Suprapubic skin (tissue), 4 donors: ENCODE results near the gene CEND1.

ENCODE experiments used
- POLR2A ChIP-seq, 2 donors: fragments of 450-650 bp; IDR thresholded peaks; one replicate each; pipeline ENCODE4 v1.6.1; 2017; ENCODE audit warnings: antibody characterized with exemption in 2 of 2, mild to moderate bottlenecking in 2 of 2, moderate library complexity in 2 of 2
- POLR2AphosphoS5 ChIP-seq, 3 donors: sonication (generic); formaldehyde crosslinking; IDR thresholded peaks; one replicate each; pipeline ENCODE4 v1.6.1; 2017; ENCODE audit warnings: antibody characterized with exemption in 3 of 3
- TF ChIP-seq, protein P1 (sequence below), 2 donors: fragments of 200-600 bp in 1 of 2; fragments of 450-650 bp in 1 of 2; sonication (generic) in 1 of 2; IDR thresholded peaks; one replicate each; pipeline ENCODE4 v1.5.1; 2016 to 2019; ENCODE audit warnings: antibody characterized with exemption in 2 of 2, mild to moderate bottlenecking in 1 of 2, moderate library complexity in 1 of 2

DNA sequence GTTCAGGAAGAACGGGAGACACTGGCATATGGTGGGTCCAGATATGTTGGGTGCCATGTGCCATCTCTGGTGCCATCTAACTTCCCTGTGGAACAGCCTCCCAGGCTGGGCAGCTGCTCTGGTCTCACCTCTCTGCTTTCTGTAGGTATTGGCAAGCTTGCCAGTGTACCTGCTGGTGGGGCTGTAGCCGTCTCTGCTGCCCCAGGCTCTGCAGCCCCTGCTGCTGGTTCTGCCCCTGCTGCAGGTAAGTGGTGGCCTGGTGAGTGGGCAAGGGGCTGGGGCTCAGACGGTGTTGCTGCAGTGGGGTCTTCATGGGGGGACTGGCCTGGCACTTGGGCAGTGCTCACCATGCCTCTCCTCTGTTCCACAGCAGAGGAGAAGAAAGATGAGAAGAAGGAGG is 22.5 kb upstream of the CEND1 start:
- TF ChIP-seq POLR2A (IDR thresholded peaks at IDR 0.05) (no peak), POLR2AphosphoS5 (IDR thresholded peaks at IDR 0.05) (no peak)
- TF ChIP-seq, protein P1, sequence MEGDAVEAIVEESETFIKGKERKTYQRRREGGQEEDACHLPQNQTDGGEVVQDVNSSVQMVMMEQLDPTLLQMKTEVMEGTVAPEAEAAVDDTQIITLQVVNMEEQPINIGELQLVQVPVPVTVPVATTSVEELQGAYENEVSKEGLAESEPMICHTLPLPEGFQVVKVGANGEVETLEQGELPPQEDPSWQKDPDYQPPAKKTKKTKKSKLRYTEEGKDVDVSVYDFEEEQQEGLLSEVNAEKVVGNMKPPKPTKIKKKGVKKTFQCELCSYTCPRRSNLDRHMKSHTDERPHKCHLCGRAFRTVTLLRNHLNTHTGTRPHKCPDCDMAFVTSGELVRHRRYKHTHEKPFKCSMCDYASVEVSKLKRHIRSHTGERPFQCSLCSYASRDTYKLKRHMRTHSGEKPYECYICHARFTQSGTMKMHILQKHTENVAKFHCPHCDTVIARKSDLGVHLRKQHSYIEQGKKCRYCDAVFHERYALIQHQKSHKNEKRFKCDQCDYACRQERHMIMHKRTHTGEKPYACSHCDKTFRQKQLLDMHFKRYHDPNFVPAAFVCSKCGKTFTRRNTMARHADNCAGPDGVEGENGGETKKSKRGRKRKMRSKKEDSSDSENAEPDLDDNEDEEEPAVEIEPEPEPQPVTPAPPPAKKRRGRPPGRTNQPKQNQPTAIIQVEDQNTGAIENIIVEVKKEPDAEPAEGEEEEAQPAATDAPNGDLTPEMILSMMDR (IDR thresholded peaks at IDR 0.05), result no peak
